ENCODE data around the gene TFR2. TPM values are rescaled to one million over a fixed set of nuclear protein-coding genes. Genes with fewer than 3 reads are reported as not detected.

TFR2 gene
- total and polyA plus RNA-seq, 2 experiments from 2014 or later, result 3.7 to 4.2 TPM

DNA sequence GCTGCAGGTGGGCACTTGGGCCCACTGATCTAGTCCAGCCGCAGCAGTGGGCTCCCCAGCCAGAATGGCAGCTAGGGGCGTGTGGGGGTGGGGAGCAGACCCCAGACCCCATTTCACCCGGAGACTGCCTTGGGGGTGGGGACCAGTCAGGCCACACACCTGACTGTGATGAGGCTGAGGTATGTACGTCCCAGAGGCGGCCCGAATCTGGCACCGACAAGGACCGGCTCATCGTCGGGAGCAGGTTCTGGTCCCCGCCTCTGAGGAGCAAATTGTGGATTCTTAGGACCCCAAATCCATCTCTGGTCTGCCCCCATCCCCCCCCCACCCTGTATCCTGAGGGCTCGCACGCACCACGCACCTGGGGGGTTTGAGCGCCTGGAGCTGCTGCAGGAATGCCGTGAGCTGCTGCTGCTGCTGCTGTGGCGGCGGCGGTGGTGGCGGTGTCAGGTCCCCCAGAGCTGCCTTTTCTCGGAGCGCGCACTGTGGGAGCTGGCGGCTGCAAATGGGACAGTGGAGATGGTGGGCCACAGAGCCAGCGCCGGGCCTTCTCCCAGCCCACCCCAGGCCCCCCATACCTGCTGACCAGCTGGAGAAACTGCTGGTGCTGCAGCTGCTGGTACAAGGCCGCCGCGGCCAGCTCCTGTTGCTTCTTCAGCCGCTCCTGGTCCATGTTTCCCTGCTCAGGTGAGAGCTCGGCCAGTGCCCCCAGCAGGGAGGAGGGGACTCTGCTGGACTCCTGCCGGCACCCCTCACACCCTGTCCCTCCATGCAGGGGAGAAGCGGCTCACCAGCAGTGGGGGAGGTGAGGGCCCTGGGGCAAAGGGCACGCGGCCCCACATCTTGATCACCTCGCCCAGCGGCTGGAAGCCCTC, 42.5 kb upstream of the TFR2 start:
- Histone ChIP-seq H3K4me2 (no peak overlapping the region), H3K27ac (ENCODE audit: low read depth) (no peak overlapping the region), H3K4me3 (no peak overlapping the region), H3K79me2 (replicated peaks; ENCODE audit: insufficient read depth) (peaks cover 12% of the 10 kb centered on the region), H3F3A (replicated peaks; ENCODE audit: low read depth) (peaks cover 32% of the 10 kb centered on the region; the same call in 1 of the 2 replicates), H3K9me2 (ENCODE audit: insufficient read depth) (no peaks in the 10 kb centered on the region), H2AFZ (no peak overlapping the region), H4K20me1 (replicated peaks; ENCODE audit: insufficient read depth) (peaks cover 8% of the 10 kb centered on the region), H3K36me3 (ENCODE audit: insufficient read depth) (peaks cover 4% of the 10 kb centered on the region; the same call in 1 of the 2 replicates), H3K27me3 (ENCODE audit: insufficient read depth) (no peaks in the 10 kb centered on the region), H3K4me1 (ENCODE audit: insufficient read depth) (peaks cover 11% of the 10 kb centered on the region)
- H3K36me3 Mint-ChIP-seq (ENCODE audit: low read depth), result peaks cover 70% of the 10 kb centered on the region
- no peak overlapping the region for H3K27ac Mint-ChIP-seq
- TF ChIP-seq, protein P1, sequence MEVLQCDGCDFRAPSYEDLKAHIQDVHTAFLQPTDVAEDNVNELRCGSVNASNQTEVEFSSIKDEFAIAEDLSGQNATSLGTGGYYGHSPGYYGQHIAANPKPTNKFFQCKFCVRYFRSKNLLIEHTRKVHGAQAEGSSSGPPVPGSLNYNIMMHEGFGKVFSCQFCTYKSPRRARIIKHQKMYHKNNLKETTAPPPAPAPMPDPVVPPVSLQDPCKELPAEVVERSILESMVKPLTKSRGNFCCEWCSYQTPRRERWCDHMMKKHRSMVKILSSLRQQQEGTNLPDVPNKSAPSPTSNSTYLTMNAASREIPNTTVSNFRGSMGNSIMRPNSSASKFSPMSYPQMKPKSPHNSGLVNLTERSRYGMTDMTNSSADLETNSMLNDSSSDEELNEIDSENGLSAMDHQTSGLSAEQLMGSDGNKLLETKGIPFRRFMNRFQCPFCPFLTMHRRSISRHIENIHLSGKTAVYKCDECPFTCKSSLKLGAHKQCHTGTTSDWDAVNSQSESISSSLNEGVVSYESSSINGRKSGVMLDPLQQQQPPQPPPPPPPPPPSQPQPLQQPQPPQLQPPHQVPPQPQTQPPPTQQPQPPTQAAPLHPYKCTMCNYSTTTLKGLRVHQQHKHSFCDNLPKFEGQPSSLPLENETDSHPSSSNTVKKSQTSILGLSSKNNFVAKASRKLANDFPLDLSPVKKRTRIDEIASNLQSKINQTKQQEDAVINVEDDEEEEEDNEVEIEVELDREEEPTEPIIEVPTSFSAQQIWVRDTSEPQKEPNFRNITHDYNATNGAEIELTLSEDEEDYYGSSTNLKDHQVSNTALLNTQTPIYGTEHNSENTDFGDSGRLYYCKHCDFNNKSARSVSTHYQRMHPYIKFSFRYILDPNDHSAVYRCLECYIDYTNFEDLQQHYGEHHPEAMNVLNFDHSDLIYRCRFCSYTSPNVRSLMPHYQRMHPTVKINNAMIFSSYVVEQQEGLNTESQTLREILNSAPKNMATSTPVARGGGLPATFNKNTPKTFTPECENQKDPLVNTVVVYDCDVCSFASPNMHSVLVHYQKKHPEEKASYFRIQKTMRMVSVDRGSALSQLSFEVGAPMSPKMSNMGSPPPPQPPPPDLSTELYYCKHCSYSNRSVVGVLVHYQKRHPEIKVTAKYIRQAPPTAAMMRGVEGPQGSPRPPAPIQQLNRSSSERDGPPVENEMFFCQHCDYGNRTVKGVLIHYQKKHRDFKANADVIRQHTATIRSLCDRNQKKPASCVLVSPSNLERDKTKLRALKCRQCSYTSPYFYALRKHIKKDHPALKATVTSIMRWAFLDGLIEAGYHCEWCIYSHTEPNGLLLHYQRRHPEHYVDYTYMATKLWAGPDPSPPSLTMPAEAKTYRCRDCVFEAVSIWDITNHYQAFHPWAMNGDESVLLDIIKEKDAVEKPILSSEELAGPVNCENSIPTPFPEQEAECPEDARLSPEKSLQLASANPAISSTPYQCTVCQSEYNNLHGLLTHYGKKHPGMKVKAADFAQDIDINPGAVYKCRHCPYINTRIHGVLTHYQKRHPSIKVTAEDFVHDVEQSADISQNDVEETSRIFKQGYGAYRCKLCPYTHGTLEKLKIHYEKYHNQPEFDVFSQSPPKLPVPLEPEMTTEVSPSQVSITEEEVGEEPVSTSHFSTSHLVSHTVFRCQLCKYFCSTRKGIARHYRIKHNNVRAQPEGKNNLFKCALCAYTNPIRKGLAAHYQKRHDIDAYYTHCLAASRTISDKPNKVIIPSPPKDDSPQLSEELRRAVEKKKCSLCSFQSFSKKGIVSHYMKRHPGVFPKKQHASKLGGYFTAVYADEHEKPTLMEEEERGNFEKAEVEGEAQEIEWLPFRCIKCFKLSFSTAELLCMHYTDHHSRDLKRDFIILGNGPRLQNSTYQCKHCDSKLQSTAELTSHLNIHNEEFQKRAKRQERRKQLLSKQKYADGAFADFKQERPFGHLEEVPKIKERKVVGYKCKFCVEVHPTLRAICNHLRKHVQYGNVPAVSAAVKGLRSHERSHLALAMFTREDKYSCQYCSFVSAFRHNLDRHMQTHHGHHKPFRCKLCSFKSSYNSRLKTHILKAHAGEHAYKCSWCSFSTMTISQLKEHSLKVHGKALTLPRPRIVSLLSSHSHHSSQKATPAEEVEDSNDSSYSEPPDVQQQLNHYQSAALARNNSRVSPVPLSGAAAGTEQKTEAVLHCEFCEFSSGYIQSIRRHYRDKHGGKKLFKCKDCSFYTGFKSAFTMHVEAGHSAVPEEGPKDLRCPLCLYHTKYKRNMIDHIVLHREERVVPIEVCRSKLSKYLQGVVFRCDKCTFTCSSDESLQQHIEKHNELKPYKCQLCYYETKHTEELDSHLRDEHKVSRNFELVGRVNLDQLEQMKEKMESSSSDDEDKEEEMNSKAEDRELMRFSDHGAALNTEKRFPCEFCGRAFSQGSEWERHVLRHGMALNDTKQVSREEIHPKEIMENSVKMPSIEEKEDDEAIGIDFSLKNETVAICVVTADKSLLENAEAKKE (CRISPR knock-in tag; IDR thresholded peaks at IDR 0.05), result no peak
- TF ChIP-seq, protein P2, sequence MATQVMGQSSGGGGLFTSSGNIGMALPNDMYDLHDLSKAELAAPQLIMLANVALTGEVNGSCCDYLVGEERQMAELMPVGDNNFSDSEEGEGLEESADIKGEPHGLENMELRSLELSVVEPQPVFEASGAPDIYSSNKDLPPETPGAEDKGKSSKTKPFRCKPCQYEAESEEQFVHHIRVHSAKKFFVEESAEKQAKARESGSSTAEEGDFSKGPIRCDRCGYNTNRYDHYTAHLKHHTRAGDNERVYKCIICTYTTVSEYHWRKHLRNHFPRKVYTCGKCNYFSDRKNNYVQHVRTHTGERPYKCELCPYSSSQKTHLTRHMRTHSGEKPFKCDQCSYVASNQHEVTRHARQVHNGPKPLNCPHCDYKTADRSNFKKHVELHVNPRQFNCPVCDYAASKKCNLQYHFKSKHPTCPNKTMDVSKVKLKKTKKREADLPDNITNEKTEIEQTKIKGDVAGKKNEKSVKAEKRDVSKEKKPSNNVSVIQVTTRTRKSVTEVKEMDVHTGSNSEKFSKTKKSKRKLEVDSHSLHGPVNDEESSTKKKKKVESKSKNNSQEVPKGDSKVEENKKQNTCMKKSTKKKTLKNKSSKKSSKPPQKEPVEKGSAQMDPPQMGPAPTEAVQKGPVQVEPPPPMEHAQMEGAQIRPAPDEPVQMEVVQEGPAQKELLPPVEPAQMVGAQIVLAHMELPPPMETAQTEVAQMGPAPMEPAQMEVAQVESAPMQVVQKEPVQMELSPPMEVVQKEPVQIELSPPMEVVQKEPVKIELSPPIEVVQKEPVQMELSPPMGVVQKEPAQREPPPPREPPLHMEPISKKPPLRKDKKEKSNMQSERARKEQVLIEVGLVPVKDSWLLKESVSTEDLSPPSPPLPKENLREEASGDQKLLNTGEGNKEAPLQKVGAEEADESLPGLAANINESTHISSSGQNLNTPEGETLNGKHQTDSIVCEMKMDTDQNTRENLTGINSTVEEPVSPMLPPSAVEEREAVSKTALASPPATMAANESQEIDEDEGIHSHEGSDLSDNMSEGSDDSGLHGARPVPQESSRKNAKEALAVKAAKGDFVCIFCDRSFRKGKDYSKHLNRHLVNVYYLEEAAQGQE (IDR thresholded peaks at IDR 0.05; ENCODE audit: unreplicated experiment), result no peak
- TF ChIP-seq NANOG (IDR thresholded peaks at IDR 0.05; ENCODE audit: borderline replicate concordance), result no peak
- no peak for TF ChIP-seq CREB1 (CRISPR knock-in tag; IDR thresholded peaks at IDR 0.05; ENCODE audit: low read depth)
- TF ChIP-seq ZNF331 (CRISPR knock-in tag; IDR thresholded peaks at IDR 0.05; ENCODE audit: low read depth), result no peak
- TF ChIP-seq, protein P3, sequence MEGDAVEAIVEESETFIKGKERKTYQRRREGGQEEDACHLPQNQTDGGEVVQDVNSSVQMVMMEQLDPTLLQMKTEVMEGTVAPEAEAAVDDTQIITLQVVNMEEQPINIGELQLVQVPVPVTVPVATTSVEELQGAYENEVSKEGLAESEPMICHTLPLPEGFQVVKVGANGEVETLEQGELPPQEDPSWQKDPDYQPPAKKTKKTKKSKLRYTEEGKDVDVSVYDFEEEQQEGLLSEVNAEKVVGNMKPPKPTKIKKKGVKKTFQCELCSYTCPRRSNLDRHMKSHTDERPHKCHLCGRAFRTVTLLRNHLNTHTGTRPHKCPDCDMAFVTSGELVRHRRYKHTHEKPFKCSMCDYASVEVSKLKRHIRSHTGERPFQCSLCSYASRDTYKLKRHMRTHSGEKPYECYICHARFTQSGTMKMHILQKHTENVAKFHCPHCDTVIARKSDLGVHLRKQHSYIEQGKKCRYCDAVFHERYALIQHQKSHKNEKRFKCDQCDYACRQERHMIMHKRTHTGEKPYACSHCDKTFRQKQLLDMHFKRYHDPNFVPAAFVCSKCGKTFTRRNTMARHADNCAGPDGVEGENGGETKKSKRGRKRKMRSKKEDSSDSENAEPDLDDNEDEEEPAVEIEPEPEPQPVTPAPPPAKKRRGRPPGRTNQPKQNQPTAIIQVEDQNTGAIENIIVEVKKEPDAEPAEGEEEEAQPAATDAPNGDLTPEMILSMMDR (conservative IDR thresholded peaks at IDR 0.05; ENCODE audit: low read depth in 2 of 2), result no peak
- TF ChIP-seq, protein P4, sequence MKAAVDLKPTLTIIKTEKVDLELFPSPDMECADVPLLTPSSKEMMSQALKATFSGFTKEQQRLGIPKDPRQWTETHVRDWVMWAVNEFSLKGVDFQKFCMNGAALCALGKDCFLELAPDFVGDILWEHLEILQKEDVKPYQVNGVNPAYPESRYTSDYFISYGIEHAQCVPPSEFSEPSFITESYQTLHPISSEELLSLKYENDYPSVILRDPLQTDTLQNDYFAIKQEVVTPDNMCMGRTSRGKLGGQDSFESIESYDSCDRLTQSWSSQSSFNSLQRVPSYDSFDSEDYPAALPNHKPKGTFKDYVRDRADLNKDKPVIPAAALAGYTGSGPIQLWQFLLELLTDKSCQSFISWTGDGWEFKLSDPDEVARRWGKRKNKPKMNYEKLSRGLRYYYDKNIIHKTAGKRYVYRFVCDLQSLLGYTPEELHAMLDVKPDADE (IDR thresholded peaks at IDR 0.05), result no peak
- TF ChIP-seq ZNF114 (CRISPR knock-in tag; IDR thresholded peaks at IDR 0.05), result no peak
- TF ChIP-seq JUNB (IDR thresholded peaks at IDR 0.05; ENCODE audit: unreplicated experiment), result no peak
- TF ChIP-seq EZH2phosphoT487 (IDR thresholded peaks at IDR 0.05; ENCODE audit: unreplicated experiment), result no peak
- no peak for TF ChIP-seq STAT1 (IDR thresholded peaks at IDR 0.05; ENCODE audit: unreplicated experiment)
- TF ChIP-seq EZH2 (IDR thresholded peaks at IDR 0.05; ENCODE audit: low read depth, unreplicated experiment), result no peak
- no peak for TF ChIP-seq POLR2AphosphoS5 (IDR thresholded peaks at IDR 0.05; ENCODE audit: low read depth)
- H3K4me1 Mint-ChIP-seq, result peaks cover 12% of the 10 kb centered on the region
- no peak for DNase-seq (ENCODE audit: low spot score)
- H3K4me3 Mint-ChIP-seq, result no peak overlapping the region
- no peak for ATAC-seq
- H3K27me3 Mint-ChIP-seq (ENCODE audit: insufficient read depth, low read depth, poor library complexity), result peaks cover 13% of the 10 kb centered on the region
- H3K9me3 Mint-ChIP-seq, result no peaks in the 10 kb centered on the region

Data from GM23338 (cell line).